Breast epithelium (tissue), 4 donors: Measurements from ENCODE around the gene NOL4L. TPM values are rescaled to one million over a fixed set of nuclear protein-coding genes. Genes with fewer than 3 reads are reported as not detected.
"Not testable (repeated sequence)": the region's sequence is repeated elsewhere in the genome, so short reads cannot be mapped to it uniquely, and the experiment has no call there.

ENCODE experiments used
- DNase-seq, 2 donors: peaks; one replicate each; pipeline ENCODE4 v3.0.0-alpha.2; 2019; ENCODE audit warnings: low spot score in 2 of 2
- H3K27ac ChIP-seq, 2 donors: fragments of 200-600 bp; sonication (generic) in 1 of 2; one replicate each; pipeline ENCODE4 v1.5.1; 2016 to 2019; ENCODE audit warnings: mild to moderate bottlenecking in 1 of 2
- H3K27me3 ChIP-seq, 2 donors: fragments of 200-600 bp; sonication (generic) in 1 of 2; one replicate each; pipeline versions ENCODE4 v1.5.1 to v1.6.0; 2017 to 2019; ENCODE audit warnings: control low read depth in 1 of 2, mild to moderate bottlenecking in 1 of 2
- H3K36me3 ChIP-seq: fragments of 200-600 bp; one replicate; pipeline ENCODE4 v1.5.1; 2019
- H3K4me1 ChIP-seq, 2 donors: fragments of 200-600 bp; sonication (generic); one replicate each; pipeline ENCODE4 v1.5.1; 2016 to 2019; ENCODE audit warnings: control low read depth in 1 of 2
- H3K4me3 ChIP-seq, 3 donors: fragments of 200-600 bp; sonication (generic); 1 replicate in 2 of 3; 2 replicates in 1 of 3; pipeline ENCODE4 v1.5.1; 2016 to 2019; ENCODE audit warnings: mild to moderate bottlenecking in 3 of 3, moderate library complexity in 2 of 3
- H3K9me3 ChIP-seq, 2 donors: fragments of 200-600 bp; sonication (generic) in 1 of 2; one replicate each; pipeline ENCODE4 v1.5.1; 2016 to 2019; ENCODE audit warnings: control low read depth in 1 of 2
- POLR2A ChIP-seq: fragments of 450-650 bp; IDR thresholded peaks from one replicate; pipeline ENCODE4 v1.6.1; 2016; ENCODE audit warnings: antibody characterized with exemption, mild to moderate bottlenecking, moderate library complexity
- POLR2AphosphoS5 ChIP-seq, 3 donors: sonication (generic); formaldehyde crosslinking; IDR thresholded peaks; one replicate each; pipeline ENCODE4 v1.6.1; 2017; ENCODE audit warnings: antibody characterized with exemption in 3 of 3
- intact Hi-C: fragments of 100-400 bp; cut with DNase I; formaldehyde crosslinking; loops from one replicate; pipeline ENCODE4 v1.15.1; 2023; ENCODE audit warnings: low total_unique reads
- total RNA-seq, 3 donors: library from RNA; depleted of rRNA; stranded (reverse); fragments of >200 nt; gene quantifications; one replicate each; pipeline ENCODE4 v1.1.0, GENCODE V29; 2016
- TF ChIP-seq, protein P1 (sequence below), 3 donors: fragments of 450-650 bp; IDR thresholded peaks; one replicate each; pipeline ENCODE4 v1.5.1; 2016 to 2017; ENCODE audit warnings: antibody characterized with exemption in 3 of 3, mild to moderate bottlenecking in 3 of 3, moderate library complexity in 3 of 3

NOL4L gene
- total RNA-seq, 3 donors from 2014 or later: 3.7 to 18.4 (median 15.8) TPM

DNA sequence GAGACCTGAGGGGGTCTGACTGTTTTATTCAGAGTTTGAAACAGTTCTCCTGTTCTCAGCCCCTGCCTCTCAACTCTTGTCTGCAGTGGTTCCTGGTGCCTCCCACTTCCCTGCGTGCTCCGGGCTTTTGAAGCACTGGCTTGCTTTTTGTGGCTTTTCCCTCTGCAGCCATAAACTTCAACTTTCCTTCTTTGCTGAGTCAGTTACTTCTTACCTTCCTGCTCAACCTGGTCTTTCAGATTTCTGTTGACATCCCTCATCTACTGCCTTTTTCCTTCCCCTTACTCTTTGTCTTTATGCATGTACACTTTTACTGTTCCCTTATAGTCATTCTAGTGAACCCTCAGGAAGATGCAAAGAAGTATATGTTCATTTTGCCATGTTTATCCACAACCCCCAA, 169.6 kb downstream of the NOL4L start:
- DNase-seq: no peak
- TF ChIP-seq, protein P1, sequence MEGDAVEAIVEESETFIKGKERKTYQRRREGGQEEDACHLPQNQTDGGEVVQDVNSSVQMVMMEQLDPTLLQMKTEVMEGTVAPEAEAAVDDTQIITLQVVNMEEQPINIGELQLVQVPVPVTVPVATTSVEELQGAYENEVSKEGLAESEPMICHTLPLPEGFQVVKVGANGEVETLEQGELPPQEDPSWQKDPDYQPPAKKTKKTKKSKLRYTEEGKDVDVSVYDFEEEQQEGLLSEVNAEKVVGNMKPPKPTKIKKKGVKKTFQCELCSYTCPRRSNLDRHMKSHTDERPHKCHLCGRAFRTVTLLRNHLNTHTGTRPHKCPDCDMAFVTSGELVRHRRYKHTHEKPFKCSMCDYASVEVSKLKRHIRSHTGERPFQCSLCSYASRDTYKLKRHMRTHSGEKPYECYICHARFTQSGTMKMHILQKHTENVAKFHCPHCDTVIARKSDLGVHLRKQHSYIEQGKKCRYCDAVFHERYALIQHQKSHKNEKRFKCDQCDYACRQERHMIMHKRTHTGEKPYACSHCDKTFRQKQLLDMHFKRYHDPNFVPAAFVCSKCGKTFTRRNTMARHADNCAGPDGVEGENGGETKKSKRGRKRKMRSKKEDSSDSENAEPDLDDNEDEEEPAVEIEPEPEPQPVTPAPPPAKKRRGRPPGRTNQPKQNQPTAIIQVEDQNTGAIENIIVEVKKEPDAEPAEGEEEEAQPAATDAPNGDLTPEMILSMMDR (IDR thresholded peaks at IDR 0.05): no peak
- TF ChIP-seq POLR2A (no peak), POLR2AphosphoS5 (IDR thresholded peaks at IDR 0.05) (no peak)
- intact Hi-C loops: no loop called here
- Histone ChIP-seq H3K9me3 (no peaks in the 10 kb centered on the region), H3K36me3 (no peaks in the 10 kb centered on the region), H3K4me3 (no peak overlapping the region), H3K27me3 (no peaks in the 10 kb centered on the region), H3K27ac (no peak overlapping the region), H3K4me1 (no peaks in the 10 kb centered on the region)

DNA sequence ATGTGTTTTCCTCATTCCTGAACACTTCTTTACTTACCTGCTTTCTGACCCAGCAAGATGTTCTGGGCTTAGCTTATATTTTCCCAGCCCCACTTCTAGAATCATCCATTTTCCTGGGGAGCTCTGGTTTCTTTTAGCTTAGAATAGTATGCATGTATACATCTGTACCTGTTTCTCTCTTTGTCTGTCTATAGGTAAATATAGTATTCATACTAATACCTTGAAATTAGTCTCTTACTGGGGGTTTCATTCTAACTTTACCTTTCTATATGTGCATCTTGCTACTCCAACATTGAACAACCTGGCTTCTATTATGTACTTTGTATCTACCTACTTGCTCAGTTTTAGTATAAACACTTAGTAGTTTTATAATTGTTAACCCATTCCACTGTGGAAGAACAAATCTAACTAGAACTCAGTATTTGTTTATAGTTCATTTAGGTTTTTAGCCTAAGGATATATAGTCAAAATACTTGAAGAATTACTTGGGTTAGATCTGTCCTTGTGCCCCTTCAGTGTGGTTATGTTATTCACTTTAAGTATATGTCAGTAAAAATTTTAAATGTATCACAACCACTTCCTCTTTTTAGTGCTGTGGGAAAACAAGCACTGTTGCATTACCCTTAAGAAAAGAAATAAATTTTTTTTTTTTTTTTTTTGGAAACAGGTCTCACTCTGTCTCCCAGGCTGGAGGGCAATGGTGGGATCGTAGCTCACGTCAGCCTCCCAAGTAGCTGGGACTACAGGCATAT, 173.0 kb downstream of the NOL4L start:
- Histone ChIP-seq H3K27me3 (no peaks in the 10 kb centered on the region), H3K27ac (no peak overlapping the region), H3K36me3 (no peaks in the 10 kb centered on the region), H3K9me3 (no peaks in the 10 kb centered on the region), H3K4me3 (no peak overlapping the region), H3K4me1 (no peaks in the 10 kb centered on the region)
- no peak for TF ChIP-seq POLR2AphosphoS5 (IDR thresholded peaks at IDR 0.05)
- TF ChIP-seq, protein P1 (IDR thresholded peaks at IDR 0.05): no peak
- TF ChIP-seq POLR2A: no peak
- intact Hi-C loops: loop anchor here (1.0 kb wide), 1 partner anchor 42 kb away; no protein-coding TSS in a partner anchor
- DNase-seq: no peak

DNA sequence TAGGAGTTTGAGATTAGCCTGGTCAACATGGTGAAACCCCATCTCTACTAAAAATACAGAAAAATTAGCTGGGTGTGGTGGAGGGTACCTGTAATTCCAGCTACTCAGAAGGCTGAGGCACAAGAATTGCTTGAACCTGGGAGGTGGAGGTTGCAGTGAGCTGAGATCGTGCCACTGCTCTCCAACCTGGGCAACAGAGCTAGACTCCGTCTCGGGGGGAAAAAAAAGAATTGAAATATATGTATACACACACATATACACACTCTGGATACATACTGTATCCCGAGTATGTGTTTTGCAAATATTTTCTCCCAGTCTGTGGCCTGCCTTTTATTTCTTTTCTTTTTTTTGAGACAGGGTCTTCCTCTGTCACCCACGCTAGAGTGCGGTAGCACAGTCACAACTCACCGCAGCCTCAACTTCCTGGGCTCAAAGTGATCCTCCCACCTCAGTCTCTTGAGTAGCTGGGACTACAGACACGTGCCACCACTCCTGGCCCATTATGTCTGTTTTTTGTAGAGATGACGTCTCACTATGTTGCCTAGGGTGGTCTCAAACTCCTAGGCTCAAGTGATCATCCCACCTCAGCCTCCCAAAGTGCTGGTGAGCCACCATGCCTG, 177.9 kb downstream of the NOL4L start:
- H3K4me1 ChIP-seq, intact Hi-C loops, H3K36me3 ChIP-seq, H3K27me3 ChIP-seq, DNase-seq, H3K9me3 ChIP-seq, H3K4me3 ChIP-seq, H3K27ac ChIP-seq: not testable (repeated sequence)

DNA sequence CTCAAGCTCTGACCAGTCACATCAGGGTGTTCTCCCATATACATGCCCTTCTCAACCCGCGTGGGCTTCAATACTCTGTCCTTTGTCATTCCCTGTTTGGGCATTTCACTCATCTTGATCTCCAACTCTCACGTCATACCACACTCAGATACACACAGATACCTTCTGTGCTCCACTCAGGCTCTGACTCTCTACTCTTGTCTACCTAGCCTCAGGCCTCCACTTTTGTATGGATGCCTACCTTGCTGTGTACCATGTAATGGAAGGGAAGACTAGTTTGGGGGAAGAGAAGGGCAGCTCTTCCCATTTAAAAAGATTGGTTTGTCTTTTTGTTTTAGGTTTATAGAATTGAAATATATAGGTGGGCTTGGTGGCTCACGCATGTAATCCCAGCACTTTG, 178.4 kb downstream of the NOL4L start:
- DNase-seq: no peak
- Histone ChIP-seq H3K27ac (no peak overlapping the region), H3K4me3 (no peak overlapping the region), H3K36me3 (peaks cover 4% of the 10 kb centered on the region), H3K4me1 (no peaks in the 10 kb centered on the region), H3K27me3 (no peaks in the 10 kb centered on the region), H3K9me3 (no peaks in the 10 kb centered on the region)
- TF ChIP-seq, protein P1 (IDR thresholded peaks at IDR 0.05): no peak
- TF ChIP-seq POLR2A: no peak
- TF ChIP-seq POLR2AphosphoS5 (IDR thresholded peaks at IDR 0.05): no peak
- intact Hi-C loops: no loop called here

DNA sequence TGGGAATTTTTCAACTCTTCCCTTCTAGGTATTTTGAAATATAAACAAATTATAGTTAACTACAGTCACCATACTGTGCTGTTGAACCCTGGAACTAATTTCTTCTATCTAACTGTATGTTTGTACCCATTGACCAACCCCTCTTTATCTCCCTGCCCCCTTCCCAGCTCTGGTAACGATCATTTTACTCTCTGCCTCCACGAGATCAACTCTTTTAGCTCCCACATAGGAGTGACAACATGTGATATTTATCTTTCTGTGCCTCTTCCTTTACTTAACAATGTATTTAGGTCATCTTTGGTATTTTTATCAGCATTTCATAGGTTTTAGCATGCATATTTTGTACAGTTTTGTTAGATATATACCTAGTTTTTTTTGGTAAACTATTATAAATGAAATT, 181.1 kb downstream of the NOL4L start:
- TF ChIP-seq, protein P1 (IDR thresholded peaks at IDR 0.05): no peak
- TF ChIP-seq POLR2AphosphoS5 (IDR thresholded peaks at IDR 0.05) (no peak), POLR2A (no peak)
- Histone ChIP-seq H3K4me3 (no peak overlapping the region), H3K36me3 (peaks cover 4% of the 10 kb centered on the region), H3K27me3 (no peaks in the 10 kb centered on the region), H3K4me1 (no peaks in the 10 kb centered on the region), H3K27ac (no peak overlapping the region), H3K9me3 (no peaks in the 10 kb centered on the region)
- intact Hi-C loops: no loop called here
- DNase-seq: no peak
